ENCODE measurements around the gene LRIT2. TPM values are rescaled to one million over a fixed set of nuclear protein-coding genes. Genes with fewer than 3 reads are reported as not detected.

The LRIT2 gene
- total RNA-seq, 1 experiment from 2014 or later: not detected

DNA sequence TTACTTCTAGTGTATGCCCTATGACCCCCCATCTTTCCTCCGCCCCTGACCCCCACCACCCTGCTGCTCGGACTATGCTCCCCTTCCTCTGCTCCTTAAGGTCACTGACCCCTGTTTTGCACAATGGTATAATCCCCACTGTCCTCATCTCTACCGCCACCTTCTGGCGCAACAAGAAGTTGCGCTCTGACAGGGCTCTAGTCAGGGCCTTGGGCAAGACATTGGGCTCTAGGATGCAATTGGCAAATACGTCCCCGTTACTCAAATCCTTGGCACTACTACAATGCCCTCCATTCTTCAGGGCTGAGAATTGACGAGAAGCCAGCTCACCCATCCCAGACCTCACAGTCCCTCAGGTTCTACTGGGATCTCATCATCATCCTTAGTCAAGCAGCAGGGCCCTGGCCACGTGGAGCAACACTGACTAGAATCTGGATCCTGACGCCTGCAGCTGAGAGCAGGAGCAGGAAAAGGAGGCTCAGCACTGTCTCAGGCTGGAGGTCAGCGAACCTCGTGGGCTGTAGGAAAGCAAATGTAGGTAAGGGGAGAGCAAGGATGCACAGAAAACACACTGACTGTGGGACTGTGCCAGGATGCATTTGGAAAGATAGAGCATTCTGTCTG is 10.6 kb downstream of the LRIT2 start:
- Histone ChIP-seq H3K4me3 (ENCODE audit: low read depth in 2 of 2, low read length in 2 of 2) (no peak overlapping the region), H3K27me3 (ENCODE audit: control insufficient read depth, insufficient read depth, low read length) (peaks cover 13% of the 10 kb centered on the region), H3K9me3 (ENCODE audit: control insufficient read depth, insufficient read depth, low read depth, low read length) (no peaks in the 10 kb centered on the region), H3K36me3 (ENCODE audit: control insufficient read depth, insufficient read depth, low read length) (no peaks in the 10 kb centered on the region), H3K27ac (ENCODE audit: low read length) (no peak overlapping the region), H3K4me1 (ENCODE audit: control insufficient read depth, insufficient read depth, low read length) (no peaks in the 10 kb centered on the region)
- TF ChIP-seq, protein P1, sequence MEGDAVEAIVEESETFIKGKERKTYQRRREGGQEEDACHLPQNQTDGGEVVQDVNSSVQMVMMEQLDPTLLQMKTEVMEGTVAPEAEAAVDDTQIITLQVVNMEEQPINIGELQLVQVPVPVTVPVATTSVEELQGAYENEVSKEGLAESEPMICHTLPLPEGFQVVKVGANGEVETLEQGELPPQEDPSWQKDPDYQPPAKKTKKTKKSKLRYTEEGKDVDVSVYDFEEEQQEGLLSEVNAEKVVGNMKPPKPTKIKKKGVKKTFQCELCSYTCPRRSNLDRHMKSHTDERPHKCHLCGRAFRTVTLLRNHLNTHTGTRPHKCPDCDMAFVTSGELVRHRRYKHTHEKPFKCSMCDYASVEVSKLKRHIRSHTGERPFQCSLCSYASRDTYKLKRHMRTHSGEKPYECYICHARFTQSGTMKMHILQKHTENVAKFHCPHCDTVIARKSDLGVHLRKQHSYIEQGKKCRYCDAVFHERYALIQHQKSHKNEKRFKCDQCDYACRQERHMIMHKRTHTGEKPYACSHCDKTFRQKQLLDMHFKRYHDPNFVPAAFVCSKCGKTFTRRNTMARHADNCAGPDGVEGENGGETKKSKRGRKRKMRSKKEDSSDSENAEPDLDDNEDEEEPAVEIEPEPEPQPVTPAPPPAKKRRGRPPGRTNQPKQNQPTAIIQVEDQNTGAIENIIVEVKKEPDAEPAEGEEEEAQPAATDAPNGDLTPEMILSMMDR (IDR thresholded peaks at IDR 0.05): peak; percentile 69
- no peak for TF ChIP-seq SIN3A (IDR thresholded peaks at IDR 0.05; ENCODE audit: borderline replicate concordance, insufficient read depth, low read depth, low read length)
- ChIA-PET POLR2A (no interaction called here), CTCF (interaction anchor here (0.6 kb wide), 1 partner anchor 1002 kb away, joined by 4 read pairs; no protein-coding TSS in a partner anchor)
- no peak for DNase-seq (ENCODE audit: low read depth, low spot score)
- no TSS peak for BruUV-seq (replicated peaks)
- intact Hi-C loops (cut with micrococcal nuclease; ENCODE audit: unreplicated experiment) (no loop called here), in situ Hi-C loops (cut with HindIII; ENCODE audit: low pct_unique_long_range_greater_than_20kb, low sequenced_read_pairs) (no loop called here)
- peak; percentile 50; the same call in 1 of the 2 replicates for ATAC-seq

DNA sequence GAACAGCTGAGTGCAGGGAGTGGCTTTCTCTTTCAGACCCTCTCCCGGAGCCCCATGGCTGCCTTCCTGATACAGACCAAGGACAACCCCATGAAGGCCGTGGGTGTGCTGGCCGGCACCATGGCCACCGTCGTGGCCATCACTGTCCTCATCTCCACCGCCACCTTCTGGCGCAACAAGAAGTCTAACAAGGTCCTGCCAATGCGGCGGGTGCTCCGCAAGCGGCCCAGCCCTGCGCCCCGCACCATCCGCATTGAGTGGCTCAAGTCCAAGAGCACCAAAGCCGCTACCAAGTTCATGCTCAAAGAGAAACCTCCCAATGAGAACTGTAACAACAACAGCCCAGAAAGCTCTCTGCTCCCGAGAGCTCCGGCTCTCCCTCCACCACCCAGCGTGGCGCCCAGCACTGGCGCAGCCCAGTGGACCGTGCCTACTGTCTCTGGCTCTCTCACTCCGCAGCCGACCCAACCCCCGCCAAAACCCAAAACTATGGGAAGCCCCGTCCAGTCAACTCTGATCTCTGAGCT is 11.2 kb downstream of the LRIT2 start:
- in situ Hi-C loops (cut with HindIII; ENCODE audit: low pct_unique_long_range_greater_than_20kb, low sequenced_read_pairs) (no loop called here), intact Hi-C loops (cut with micrococcal nuclease; ENCODE audit: unreplicated experiment) (no loop called here)
- Histone ChIP-seq H3K4me1 (ENCODE audit: control insufficient read depth, insufficient read depth, low read length) (no peaks in the 10 kb centered on the region), H3K27me3 (ENCODE audit: control insufficient read depth, insufficient read depth, low read length) (peaks cover 19% of the 10 kb centered on the region), H3K36me3 (ENCODE audit: control insufficient read depth, insufficient read depth, low read length) (no peaks in the 10 kb centered on the region), H3K9me3 (ENCODE audit: control insufficient read depth, insufficient read depth, low read depth, low read length) (no peaks in the 10 kb centered on the region), H3K4me3 (ENCODE audit: low read depth in 2 of 2, low read length in 2 of 2) (no peak overlapping the region), H3K27ac (ENCODE audit: low read length) (no peak overlapping the region)
- ATAC-seq (no peak), DNase-seq (ENCODE audit: low read depth, low spot score) (no peak)
- ChIA-PET CTCF (no interaction called here), POLR2A (no interaction called here)
- no TSS peak for BruUV-seq (replicated peaks)
- TF ChIP-seq TCF7L2 (IDR thresholded peaks at IDR 0.05; ENCODE audit: low read depth, low read length) (no peak), POLR2AphosphoS5 (IDR thresholded peaks at IDR 0.05; ENCODE audit: low read depth, low read length) (no peak), SIN3A (IDR thresholded peaks at IDR 0.05; ENCODE audit: borderline replicate concordance, insufficient read depth, low read depth, low read length) (no peak)
- TF ChIP-seq, protein P2, sequence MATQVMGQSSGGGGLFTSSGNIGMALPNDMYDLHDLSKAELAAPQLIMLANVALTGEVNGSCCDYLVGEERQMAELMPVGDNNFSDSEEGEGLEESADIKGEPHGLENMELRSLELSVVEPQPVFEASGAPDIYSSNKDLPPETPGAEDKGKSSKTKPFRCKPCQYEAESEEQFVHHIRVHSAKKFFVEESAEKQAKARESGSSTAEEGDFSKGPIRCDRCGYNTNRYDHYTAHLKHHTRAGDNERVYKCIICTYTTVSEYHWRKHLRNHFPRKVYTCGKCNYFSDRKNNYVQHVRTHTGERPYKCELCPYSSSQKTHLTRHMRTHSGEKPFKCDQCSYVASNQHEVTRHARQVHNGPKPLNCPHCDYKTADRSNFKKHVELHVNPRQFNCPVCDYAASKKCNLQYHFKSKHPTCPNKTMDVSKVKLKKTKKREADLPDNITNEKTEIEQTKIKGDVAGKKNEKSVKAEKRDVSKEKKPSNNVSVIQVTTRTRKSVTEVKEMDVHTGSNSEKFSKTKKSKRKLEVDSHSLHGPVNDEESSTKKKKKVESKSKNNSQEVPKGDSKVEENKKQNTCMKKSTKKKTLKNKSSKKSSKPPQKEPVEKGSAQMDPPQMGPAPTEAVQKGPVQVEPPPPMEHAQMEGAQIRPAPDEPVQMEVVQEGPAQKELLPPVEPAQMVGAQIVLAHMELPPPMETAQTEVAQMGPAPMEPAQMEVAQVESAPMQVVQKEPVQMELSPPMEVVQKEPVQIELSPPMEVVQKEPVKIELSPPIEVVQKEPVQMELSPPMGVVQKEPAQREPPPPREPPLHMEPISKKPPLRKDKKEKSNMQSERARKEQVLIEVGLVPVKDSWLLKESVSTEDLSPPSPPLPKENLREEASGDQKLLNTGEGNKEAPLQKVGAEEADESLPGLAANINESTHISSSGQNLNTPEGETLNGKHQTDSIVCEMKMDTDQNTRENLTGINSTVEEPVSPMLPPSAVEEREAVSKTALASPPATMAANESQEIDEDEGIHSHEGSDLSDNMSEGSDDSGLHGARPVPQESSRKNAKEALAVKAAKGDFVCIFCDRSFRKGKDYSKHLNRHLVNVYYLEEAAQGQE (IDR thresholded peaks at IDR 0.05; ENCODE audit: insufficient read depth in 1 of 2, low read depth in 2 of 2, low read length in 1 of 2): no peak
- TF ChIP-seq, protein P1 (IDR thresholded peaks at IDR 0.05): no peak
